Fibroblast of lung (primary cell): ENCODE data around the gene FYB2.

ENCODE experiments used
- EZH2 ChIP-seq: IDR thresholded peaks from 2 replicates; pipeline ENCODE4 v1.5.1; 2012; ENCODE audit warnings: low read length, control low read depth, mild to moderate bottlenecking; ENCODE audit errors: missing control alignments
- TF ChIP-seq, protein P1 (sequence below), 2 donors: IDR thresholded peaks in 1 of 2; conservative IDR thresholded peaks in 1 of 2; 1 replicate in 1 of 2; 2 replicates in 1 of 2; pipeline ENCODE4 v1.5.1; 2011 to 2012; ENCODE audit warnings: low read length in 2 of 2, control low read depth in 1 of 2, inconsistent platforms in 1 of 2, low read depth in 1 of 2, mild to moderate bottlenecking in 1 of 2

DNA sequence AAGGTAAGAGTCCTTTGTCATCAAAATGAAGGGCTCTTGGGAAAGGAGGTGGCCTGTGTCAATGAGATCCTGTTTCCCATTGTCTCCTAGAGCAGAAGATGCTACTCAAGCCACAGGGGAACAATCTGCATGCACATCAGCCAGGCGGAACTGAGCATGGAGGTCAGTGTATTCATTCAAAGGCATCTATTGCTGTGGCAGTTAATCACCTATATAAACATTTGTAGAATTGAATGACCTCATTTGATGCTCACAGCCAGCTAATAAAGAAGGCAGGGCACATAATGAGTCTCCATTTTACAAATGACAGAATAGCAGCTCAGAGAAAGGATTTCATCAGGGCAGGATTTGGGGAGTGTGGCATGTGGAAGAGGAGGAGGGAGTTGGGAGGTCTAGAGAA, 5.7 kb upstream of the FYB2 start:
- TF ChIP-seq, protein P1, sequence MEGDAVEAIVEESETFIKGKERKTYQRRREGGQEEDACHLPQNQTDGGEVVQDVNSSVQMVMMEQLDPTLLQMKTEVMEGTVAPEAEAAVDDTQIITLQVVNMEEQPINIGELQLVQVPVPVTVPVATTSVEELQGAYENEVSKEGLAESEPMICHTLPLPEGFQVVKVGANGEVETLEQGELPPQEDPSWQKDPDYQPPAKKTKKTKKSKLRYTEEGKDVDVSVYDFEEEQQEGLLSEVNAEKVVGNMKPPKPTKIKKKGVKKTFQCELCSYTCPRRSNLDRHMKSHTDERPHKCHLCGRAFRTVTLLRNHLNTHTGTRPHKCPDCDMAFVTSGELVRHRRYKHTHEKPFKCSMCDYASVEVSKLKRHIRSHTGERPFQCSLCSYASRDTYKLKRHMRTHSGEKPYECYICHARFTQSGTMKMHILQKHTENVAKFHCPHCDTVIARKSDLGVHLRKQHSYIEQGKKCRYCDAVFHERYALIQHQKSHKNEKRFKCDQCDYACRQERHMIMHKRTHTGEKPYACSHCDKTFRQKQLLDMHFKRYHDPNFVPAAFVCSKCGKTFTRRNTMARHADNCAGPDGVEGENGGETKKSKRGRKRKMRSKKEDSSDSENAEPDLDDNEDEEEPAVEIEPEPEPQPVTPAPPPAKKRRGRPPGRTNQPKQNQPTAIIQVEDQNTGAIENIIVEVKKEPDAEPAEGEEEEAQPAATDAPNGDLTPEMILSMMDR (conservative IDR thresholded peaks at IDR 0.05 in 1 of 2, IDR thresholded peaks at IDR 0.05 in 1 of 2; ENCODE audit: low read depth in 1 of 2, low read length in 2 of 2) = no peak
- TF ChIP-seq EZH2 = no peak
